Measurements from ENCODE around the gene PDE4A.

DNA sequence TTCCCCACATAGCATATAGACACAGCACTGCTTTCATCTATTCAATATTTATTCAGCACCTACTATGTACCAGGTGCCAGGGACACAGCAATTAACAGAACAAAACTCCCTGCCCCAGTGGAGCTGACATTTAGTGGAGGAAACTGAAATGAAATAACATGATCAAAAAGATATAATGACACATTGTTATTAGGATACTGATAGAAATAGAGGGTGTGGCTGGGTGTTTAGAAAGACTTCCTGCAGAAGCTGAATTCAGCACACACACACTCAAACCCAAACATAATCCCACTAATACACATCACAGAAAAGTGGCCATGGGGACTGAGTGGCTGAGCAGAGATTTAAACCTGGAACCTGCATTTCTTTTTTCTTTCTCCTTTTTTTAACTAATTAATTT, 13.2 kb upstream of the PDE4A start:
- TF ChIP-seq, protein P1, sequence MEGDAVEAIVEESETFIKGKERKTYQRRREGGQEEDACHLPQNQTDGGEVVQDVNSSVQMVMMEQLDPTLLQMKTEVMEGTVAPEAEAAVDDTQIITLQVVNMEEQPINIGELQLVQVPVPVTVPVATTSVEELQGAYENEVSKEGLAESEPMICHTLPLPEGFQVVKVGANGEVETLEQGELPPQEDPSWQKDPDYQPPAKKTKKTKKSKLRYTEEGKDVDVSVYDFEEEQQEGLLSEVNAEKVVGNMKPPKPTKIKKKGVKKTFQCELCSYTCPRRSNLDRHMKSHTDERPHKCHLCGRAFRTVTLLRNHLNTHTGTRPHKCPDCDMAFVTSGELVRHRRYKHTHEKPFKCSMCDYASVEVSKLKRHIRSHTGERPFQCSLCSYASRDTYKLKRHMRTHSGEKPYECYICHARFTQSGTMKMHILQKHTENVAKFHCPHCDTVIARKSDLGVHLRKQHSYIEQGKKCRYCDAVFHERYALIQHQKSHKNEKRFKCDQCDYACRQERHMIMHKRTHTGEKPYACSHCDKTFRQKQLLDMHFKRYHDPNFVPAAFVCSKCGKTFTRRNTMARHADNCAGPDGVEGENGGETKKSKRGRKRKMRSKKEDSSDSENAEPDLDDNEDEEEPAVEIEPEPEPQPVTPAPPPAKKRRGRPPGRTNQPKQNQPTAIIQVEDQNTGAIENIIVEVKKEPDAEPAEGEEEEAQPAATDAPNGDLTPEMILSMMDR (IDR thresholded peaks at IDR 0.05): no peak
- TF ChIP-seq RFX5 (IDR thresholded peaks at IDR 0.05) (no peak), POLR2A (IDR thresholded peaks at IDR 0.05; ENCODE audit: low read length) (no peak), EHMT2 (IDR thresholded peaks at IDR 0.05; ENCODE audit: low read depth) (no peak), NR3C1 (IDR thresholded peaks at IDR 0.05) (no peak), MAZ (IDR thresholded peaks at IDR 0.05; ENCODE audit: borderline replicate concordance, low read depth, low read length) (no peak), JUN (IDR thresholded peaks at IDR 0.05) (no peak), PHF8 (IDR thresholded peaks at IDR 0.05; ENCODE audit: borderline replicate concordance, low read depth) (no peak), SREBF2 (IDR thresholded peaks at IDR 0.05) (no peak), RAD21 (conservative IDR thresholded peaks at IDR 0.05 in 1 of 2, IDR thresholded peaks at IDR 0.05 in 1 of 2) (no peak), RARB (CRISPR knock-in tag; IDR thresholded peaks at IDR 0.05) (no peak)
- TF ChIP-seq, protein P2, sequence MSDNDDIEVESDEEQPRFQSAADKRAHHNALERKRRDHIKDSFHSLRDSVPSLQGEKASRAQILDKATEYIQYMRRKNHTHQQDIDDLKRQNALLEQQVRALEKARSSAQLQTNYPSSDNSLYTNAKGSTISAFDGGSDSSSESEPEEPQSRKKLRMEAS (IDR thresholded peaks at IDR 0.05): no peak

All from A549 (cell line).